ENCODE data around the gene ETFA. TPM values are rescaled to one million over a fixed set of nuclear protein-coding genes. Genes with fewer than 3 reads are reported as not detected.

The ETFA gene
- total and polyA plus RNA-seq, 10 of the 15 experiments (the other 5 are each of a cell fraction or from before 2014, with no cell fraction given) = 114 to 331 (median 152) TPM

GRCh38 chr15:76333720-76334437, 22.6 kb upstream of the ETFA start:
- H3K27me3 ChIP-seq (replicated peaks in 1 of 2; ENCODE audit: control insufficient read depth in 2 of 2, insufficient read depth in 2 of 2, low read length in 1 of 2) = peaks cover 2 to 13% of the 10 kb centered on the region in 2 experiments; a peak in 2 of 4 replicates
- H3K4me1 ChIP-seq (ENCODE audit: control insufficient read depth, insufficient read depth, low read length) = peaks cover 10% of the 10 kb centered on the region; the same call in 1 of the 2 replicates
- RAD21 ChIA-PET (ENCODE audit: unreplicated experiment) = interaction anchor here (1.1 kb wide), 2 partner anchors 143 to 148 kb away, joined by 4 read pairs; no protein-coding TSS in a partner anchor
- no peaks in the 10 kb centered on the region; the same call in 2 of the 3 replicates for H3K9me3 ChIP-seq (replicated peaks; ENCODE audit: control insufficient read depth, insufficient read depth, low read length)
- no peak overlapping the region for H2AFZ ChIP-seq (ENCODE audit: control insufficient read depth, low read depth, low read length)
- intact Hi-C loops (cut with micrococcal nuclease; ENCODE audit: unreplicated experiment) (loop anchor here (5.0 kb wide), 1 partner anchor 97 kb away; no protein-coding TSS in a partner anchor), in situ Hi-C loops (cut with MboI) (no loop called here)
- no peak overlapping the region for H3K4me2 ChIP-seq (ENCODE audit: control insufficient read depth, insufficient read depth)
- DNase-seq (ENCODE audit: low read depth, low spot score) = no peak
- SMC1A ChIA-PET (ENCODE audit: uncharacterized antibody, unreplicated experiment) = interaction anchor here (0.9 to 1.9 kb wide), 4 partner anchors 49 to 118 kb away, joined by 3 to 5 read pairs (median 3); no protein-coding TSS in a partner anchor
- no peaks in the 10 kb centered on the region for H4K20me1 ChIP-seq (ENCODE audit: control insufficient read depth, insufficient read depth)
- CTCF ChIA-PET = interaction anchor here (0.5 to 3.0 kb wide), 9 partner anchors 8 to 507 kb away, joined by 3 to 21 read pairs (median 6); no protein-coding TSS in a partner anchor
- FAIRE-seq = no peak
- TF ChIP-seq RAD21 (IDR thresholded peaks at IDR 0.05; ENCODE audit: insufficient read depth, low read depth, low read length) (peak; percentile 27; the same call in 1 of the 2 replicates), SIX5 (IDR thresholded peaks at IDR 0.05; ENCODE audit: low read depth, low read length, severe bottlenecking) (no peak)
- TF ChIP-seq, protein P1, sequence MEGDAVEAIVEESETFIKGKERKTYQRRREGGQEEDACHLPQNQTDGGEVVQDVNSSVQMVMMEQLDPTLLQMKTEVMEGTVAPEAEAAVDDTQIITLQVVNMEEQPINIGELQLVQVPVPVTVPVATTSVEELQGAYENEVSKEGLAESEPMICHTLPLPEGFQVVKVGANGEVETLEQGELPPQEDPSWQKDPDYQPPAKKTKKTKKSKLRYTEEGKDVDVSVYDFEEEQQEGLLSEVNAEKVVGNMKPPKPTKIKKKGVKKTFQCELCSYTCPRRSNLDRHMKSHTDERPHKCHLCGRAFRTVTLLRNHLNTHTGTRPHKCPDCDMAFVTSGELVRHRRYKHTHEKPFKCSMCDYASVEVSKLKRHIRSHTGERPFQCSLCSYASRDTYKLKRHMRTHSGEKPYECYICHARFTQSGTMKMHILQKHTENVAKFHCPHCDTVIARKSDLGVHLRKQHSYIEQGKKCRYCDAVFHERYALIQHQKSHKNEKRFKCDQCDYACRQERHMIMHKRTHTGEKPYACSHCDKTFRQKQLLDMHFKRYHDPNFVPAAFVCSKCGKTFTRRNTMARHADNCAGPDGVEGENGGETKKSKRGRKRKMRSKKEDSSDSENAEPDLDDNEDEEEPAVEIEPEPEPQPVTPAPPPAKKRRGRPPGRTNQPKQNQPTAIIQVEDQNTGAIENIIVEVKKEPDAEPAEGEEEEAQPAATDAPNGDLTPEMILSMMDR (IDR thresholded peaks at IDR 0.05 in 2 of 3, conservative IDR thresholded peaks at IDR 0.05 in 1 of 3; ENCODE audit: control insufficient read depth in 2 of 3, extremely low read depth in 1 of 3, insufficient read depth in 1 of 3, low read depth in 3 of 3, low read length in 3 of 3) = peak; percentile 30 to 35 (median 35); a peak in 4 of 6 replicates
- WGBS (ENCODE audit: insufficient coverage, insufficient replicate concordance, low lambda C conversion rate, missing lambda C conversion rate) = 53% methylated on average over 9 of the region's 9 CpGs
- H3K27ac ChIP-seq (ENCODE audit: control insufficient read depth, insufficient read depth) = no peak overlapping the region
- POLR2A ChIA-PET = interaction anchor here (0.6 kb wide), 1 partner anchor 728 kb away, joined by 7 read pairs; no protein-coding TSS in a partner anchor
- peak; percentile 44 for ATAC-seq
- no TSS peak for BruUV-seq (replicated peaks)
- no peak overlapping the region for H3K9ac ChIP-seq (ENCODE audit: control insufficient read depth, insufficient read depth, low read length)
- H3K79me2 ChIP-seq (ENCODE audit: control insufficient read depth, insufficient read depth, low read length) = no peaks in the 10 kb centered on the region
- H3K4me3 ChIP-seq = no peak overlapping the region
- no peaks in the 10 kb centered on the region for H3K36me3 ChIP-seq (ENCODE audit: control insufficient read depth in 2 of 2, insufficient read depth in 2 of 2, low read length in 1 of 2)

All from GM12878 (cell line).